Measurements from ENCODE around the gene FHOD3.

GRCh38 chr18:36477776-36478175 is 180.3 kb downstream of the FHOD3 start:
- no peak for TF ChIP-seq POLR2A (IDR thresholded peaks at IDR 0.05)
- TF ChIP-seq CTCF (IDR thresholded peaks at IDR 0.05) = no peak

Measured in uterus (tissue), 2 donors.